ENCODE data around the gene COQ4.

- TF ChIP-seq POLR2A (IDR thresholded peaks at IDR 0.05), result no peak
- TF ChIP-seq CTCF (IDR thresholded peaks at IDR 0.05), result no peak
Observed at GRCh38 chr9:128344931-128345605, 22.4 kb downstream of the COQ4 start.
